Spleen (tissue), 11 donors: ENCODE results near the gene TMEM243. TPM values are rescaled to one million over a fixed set of nuclear protein-coding genes. Genes with fewer than 3 reads are reported as not detected.

Source experiments
- DNase-seq: peaks from one replicate; pipeline ENCODE4 v3.0.0-alpha.2; 2020
- H3K27ac ChIP-seq, 8 donors: fragments of 200-600 bp; sonication (generic) in 7 of 8; 1 replicate in 4 of 8; 2 replicates in 4 of 8; pipeline versions ENCODE4 v1.5.0 to v1.8.0; 2016 to 2021; ENCODE audit warnings: inconsistent platforms in 4 of 8, mild to moderate bottlenecking in 4 of 8, moderate library complexity in 1 of 8
- H3K27me3 ChIP-seq, 7 donors: fragments of 200-600 bp; sonication (generic) in 6 of 7; replicated peaks in 1 of 7; 1 replicate in 4 of 7; 2 replicates in 3 of 7; pipeline versions ENCODE4 v1.5.0 to v1.8.0; 2016 to 2021; ENCODE audit warnings: inconsistent platforms in 3 of 7, mild to moderate bottlenecking in 1 of 7
- H3K36me3 ChIP-seq, 6 donors: fragments of 200-600 bp; sonication (generic) in 5 of 6; 1 replicate in 4 of 6; 2 replicates in 2 of 6; pipeline versions ENCODE4 v1.5.0 to v1.8.0; 2016 to 2021; ENCODE audit warnings: inconsistent platforms in 2 of 6
- H3K4me1 ChIP-seq, 6 donors: fragments of 200-600 bp; sonication (generic) in 5 of 6; 1 replicate in 3 of 6; 2 replicates in 3 of 6; pipeline versions ENCODE4 v1.5.0 to v1.8.0; 2016 to 2021; ENCODE audit warnings: inconsistent platforms in 3 of 6
- H3K4me3 ChIP-seq, 8 donors: fragments of 200-600 bp; sonication (generic) in 7 of 8; 1 replicate in 4 of 8; 2 replicates in 4 of 8; pipeline versions ENCODE4 v1.5.0 to v1.8.0; 2016 to 2021; ENCODE audit warnings: inconsistent platforms in 4 of 8, mild to moderate bottlenecking in 4 of 8, moderate library complexity in 2 of 8
- H3K9me3 ChIP-seq, 8 donors: fragments of 200-600 bp; sonication (generic) in 7 of 8; 1 replicate in 4 of 8; 2 replicates in 4 of 8; pipeline versions ENCODE4 v1.5.0 to v1.8.0; 2016 to 2021; ENCODE audit warnings: inconsistent platforms in 4 of 8
- POLR2A ChIP-seq, 3 donors: fragments of 450-650 bp; IDR thresholded peaks; one replicate each; pipeline ENCODE4 v1.5.1; 2017; ENCODE audit warnings: antibody characterized with exemption in 3 of 3, mild to moderate bottlenecking in 1 of 3
- POLR2AphosphoS5 ChIP-seq, 3 donors: sonication (generic); formaldehyde crosslinking; IDR thresholded peaks; one replicate each; pipeline ENCODE4 v1.5.1; 2017; ENCODE audit warnings: antibody characterized with exemption in 3 of 3
- WGBS, 5 donors: extraction: QIAGEN DNeasy Blood & Tissue Kit in 3 of 5; methylation state at CpG; one replicate each; pipeline versions ENCODE4 v1.1.5 to v1.1.7; 2013 to 2018; 5-methylcytosine and 5-hydroxymethylcytosine counted together
- intact Hi-C: fragments of 100-400 bp; cut with DNase I; formaldehyde crosslinking; loops from one replicate; pipeline ENCODE4 v1.15.0; 2023; ENCODE audit warnings: low total_unique reads
- polyA plus RNA-seq, 3 donors: library from polyadenylated mRNA; stranded (reverse); fragments of 200-250 nt; gene quantifications; one replicate each; pipeline ENCODE4 v1.2.1, GENCODE V29; 2013
- total RNA-seq, 7 donors: library from RNA; depleted of rRNA in 3 of 7; stranded (reverse); fragments of >200 nt in 3 of 7; fragmentation: NEBNext Ultra II Directional in 4 of 7; extraction: Animal tissue kit (Norgen Biotek cat#: 25700) in 4 of 7; gene quantifications; one replicate each; pipeline versions ENCODE4 v1.1.0 to v1.2.1, GENCODE V29; 2016 to 2021
- TF ChIP-seq, protein P1 (sequence below), 11 experiments: fragments of 200-600 bp in 7 of 11; fragments of 450-650 bp in 4 of 11; sonication (generic) in 4 of 11; IDR thresholded peaks in 8 of 11; conservative IDR thresholded peaks in 3 of 11; 1 replicate in 7 of 11; 2 replicates in 4 of 11; pipeline versions ENCODE4 v1.4.0 to v1.8.0; 2016 to 2021; ENCODE audit warnings: antibody characterized with exemption in 11 of 11, inconsistent platforms in 4 of 11, mild to moderate bottlenecking in 1 of 11
- donor health status: healthy with polysubstance abuse.
- donor health status: DM: no; HTN: no; CAD: no; lungs with moderate emphysema.
- donor health status: DM: no; HTN: no; CAD: no.
- donor health status: Bipolar disorder and iron deficiency.
- donor health status: healthy.
- donor health status: DM: no; HTN: no; CAD: no.
- donor health status: DM: yes; HTN: yes; CAD: no.

TMEM243 gene
- total and polyA plus RNA-seq, 10 donors, result 45.4 to 144 (median 86.4) TPM

- intact Hi-C loops, result no loop called here
- Histone ChIP-seq H3K27me3 (peaks cover 0 to 25% (median 0%) of the 10 kb centered on the region in 7 donors), H3K4me3 (peak overlapping the region; percentile 67 to 98 (median 94)), H3K27ac (peak overlapping the region; percentile 80 to 98 (median 92)), H3K4me1 (peaks cover 14 to 74% (median 68%) of the 10 kb centered on the region in 6 donors), H3K36me3 (no peaks in the 10 kb centered on the region), H3K9me3 (no peaks in the 10 kb centered on the region)
- TF ChIP-seq POLR2A (IDR thresholded peaks at IDR 0.05) (no peak), POLR2AphosphoS5 (IDR thresholded peaks at IDR 0.05) (no peak)
- TF ChIP-seq, protein P1, sequence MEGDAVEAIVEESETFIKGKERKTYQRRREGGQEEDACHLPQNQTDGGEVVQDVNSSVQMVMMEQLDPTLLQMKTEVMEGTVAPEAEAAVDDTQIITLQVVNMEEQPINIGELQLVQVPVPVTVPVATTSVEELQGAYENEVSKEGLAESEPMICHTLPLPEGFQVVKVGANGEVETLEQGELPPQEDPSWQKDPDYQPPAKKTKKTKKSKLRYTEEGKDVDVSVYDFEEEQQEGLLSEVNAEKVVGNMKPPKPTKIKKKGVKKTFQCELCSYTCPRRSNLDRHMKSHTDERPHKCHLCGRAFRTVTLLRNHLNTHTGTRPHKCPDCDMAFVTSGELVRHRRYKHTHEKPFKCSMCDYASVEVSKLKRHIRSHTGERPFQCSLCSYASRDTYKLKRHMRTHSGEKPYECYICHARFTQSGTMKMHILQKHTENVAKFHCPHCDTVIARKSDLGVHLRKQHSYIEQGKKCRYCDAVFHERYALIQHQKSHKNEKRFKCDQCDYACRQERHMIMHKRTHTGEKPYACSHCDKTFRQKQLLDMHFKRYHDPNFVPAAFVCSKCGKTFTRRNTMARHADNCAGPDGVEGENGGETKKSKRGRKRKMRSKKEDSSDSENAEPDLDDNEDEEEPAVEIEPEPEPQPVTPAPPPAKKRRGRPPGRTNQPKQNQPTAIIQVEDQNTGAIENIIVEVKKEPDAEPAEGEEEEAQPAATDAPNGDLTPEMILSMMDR (IDR thresholded peaks at IDR 0.05 in 8 of 11, conservative IDR thresholded peaks at IDR 0.05 in 3 of 11), result no peak
- WGBS, 5 donors, result 49 to 56% (median 54%) methylated on average over 9 of the region's 9 CpGs
- DNase-seq, result no peak
Observed at GRCh38 chr7:87217983-87218653, 1.4 kb downstream of the TMEM243 start.

- Histone ChIP-seq H3K9me3 (no peaks in the 10 kb centered on the region), H3K4me3 (peak overlapping the region in 6 of 8 donors; percentile 86 to 98 (median 94)), H3K4me1 (peaks cover 19 to 86% (median 80%) of the 10 kb centered on the region in 6 donors), H3K36me3 (no peaks in the 10 kb centered on the region), H3K27me3 (peaks cover 0 to 20% (median 0%) of the 10 kb centered on the region in 7 donors), H3K27ac (peak overlapping the region; percentile 32 to 98 (median 92))
- WGBS, 5 donors, result 19 to 26% (median 20%) methylated on average over 5 of the region's 5 CpGs
- TF ChIP-seq POLR2AphosphoS5 (IDR thresholded peaks at IDR 0.05), result peak in 1 of 3 donors; percentile 93
- TF ChIP-seq, protein P1 (IDR thresholded peaks at IDR 0.05 in 8 of 11, conservative IDR thresholded peaks at IDR 0.05 in 3 of 11), result no peak
- TF ChIP-seq POLR2A (IDR thresholded peaks at IDR 0.05), result peak in 1 of 3 donors; percentile 31
- intact Hi-C loops, result no loop called here
- DNase-seq, result no peak
Observed at GRCh38 chr7:87216701-87217508, 2.6 kb downstream of the TMEM243 start.

DNA sequence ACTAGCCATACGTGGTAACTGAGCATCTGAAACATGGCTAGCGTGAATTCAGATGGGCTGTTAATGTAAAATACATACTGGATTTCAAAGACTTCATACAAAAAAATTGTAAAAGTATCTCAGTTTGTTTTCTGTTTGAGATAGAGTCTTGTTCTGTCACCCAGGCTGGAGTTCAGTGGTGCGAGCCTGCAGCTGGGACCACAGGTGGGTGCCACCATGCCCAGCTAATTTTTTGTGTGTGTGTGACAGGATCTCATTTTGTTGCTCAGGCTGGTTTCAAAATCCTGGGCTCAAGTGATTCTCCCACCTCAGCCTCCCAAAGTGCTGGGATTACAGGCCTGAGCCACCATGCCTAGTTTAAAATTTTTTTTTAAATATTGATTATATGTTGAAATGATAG, 4.5 kb downstream of the TMEM243 start:
- H3K4me1 ChIP-seq, result peaks cover 36 to 92% (median 86%) of the 10 kb centered on the region in 6 donors
- H3K36me3 ChIP-seq, result peaks cover 0 to 9% (median 0%) of the 10 kb centered on the region in 6 donors
- peaks cover 0 to 1% (median 0%) of the 10 kb centered on the region in 7 donors for H3K27me3 ChIP-seq
- 75 to 88% (median 84%) methylated on average over 3 of the region's 3 CpGs for WGBS, 5 donors
- no peaks in the 10 kb centered on the region for H3K9me3 ChIP-seq
- H3K4me3 ChIP-seq, result peak overlapping the region in 1 of 8 donors; percentile 3
- TF ChIP-seq POLR2AphosphoS5 (IDR thresholded peaks at IDR 0.05) (peak in 1 of 3 donors; percentile 15), POLR2A (IDR thresholded peaks at IDR 0.05) (no peak)
- TF ChIP-seq, protein P1 (IDR thresholded peaks at IDR 0.05 in 8 of 11, conservative IDR thresholded peaks at IDR 0.05 in 3 of 11), result no peak
- intact Hi-C loops, result no loop called here
- no peak for DNase-seq
- H3K27ac ChIP-seq, result peak overlapping the region in 5 of 8 donors; percentile 91 to 98 (median 94)
